ENCODE results near the gene PHF8.

PHF8 gene

DNA sequence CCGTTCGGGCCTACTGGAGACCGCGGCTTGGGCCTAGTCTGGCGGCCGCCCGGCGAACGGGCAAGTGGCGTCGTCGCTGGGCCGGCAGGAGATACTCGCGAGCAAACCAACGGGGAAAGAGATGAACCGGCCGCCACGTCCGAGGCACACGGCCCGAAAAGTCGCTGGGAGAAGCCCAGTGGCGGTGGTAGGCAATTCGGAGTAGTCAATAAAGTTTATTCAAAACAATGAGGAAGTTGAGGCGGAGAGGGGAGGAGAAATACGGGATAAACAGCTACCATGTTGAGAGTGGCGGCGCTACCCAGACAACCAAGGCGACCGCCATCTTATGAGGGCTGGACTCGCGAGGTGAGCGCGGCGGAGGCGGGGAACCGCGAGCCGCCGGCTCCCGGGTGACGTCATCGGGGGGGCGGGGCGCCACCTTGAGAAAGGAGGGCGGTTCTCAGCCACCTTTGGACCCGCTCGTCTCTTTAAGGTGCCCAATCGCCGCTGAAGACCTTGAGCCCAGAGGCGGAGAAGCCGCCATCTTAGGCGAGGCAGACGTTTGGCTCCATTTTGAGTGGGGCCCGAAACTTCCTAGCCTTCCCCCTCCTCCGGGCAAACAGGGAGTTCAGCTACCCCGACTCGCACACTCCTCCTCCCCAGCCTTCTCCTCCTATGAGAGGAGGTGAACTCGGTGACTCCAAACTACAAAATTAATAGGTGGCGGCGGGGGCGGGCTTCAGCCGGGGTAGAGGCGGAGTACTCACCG lies at the start of gene PHF8:
Gene PHF8, minus strand, starts transcription at position 348 of the 751 bp plus-strand sequence. CDS start 1,745 bp downstream, outside the sequence.
- DNase-seq = peak; percentile 95

DNA sequence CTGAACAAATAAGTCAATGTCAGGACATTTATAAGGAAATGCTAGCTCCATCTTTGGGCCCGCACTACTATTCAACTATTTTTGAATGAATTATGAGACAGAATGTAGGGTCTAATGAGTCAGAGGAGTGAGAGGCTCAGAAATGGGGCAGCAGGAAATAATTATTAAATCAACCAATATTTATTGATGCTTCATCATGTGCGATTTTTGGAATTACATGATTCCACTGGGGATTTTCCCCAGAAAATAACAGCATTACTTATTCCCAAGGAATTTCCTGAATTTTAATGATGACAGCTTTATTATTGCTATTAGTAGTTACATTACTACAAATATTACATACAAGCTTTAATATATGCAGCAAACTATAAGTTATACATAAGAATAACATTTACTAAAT lies 49.3 kb upstream of the PHF8 start:
- DNase-seq = no peak

DNA sequence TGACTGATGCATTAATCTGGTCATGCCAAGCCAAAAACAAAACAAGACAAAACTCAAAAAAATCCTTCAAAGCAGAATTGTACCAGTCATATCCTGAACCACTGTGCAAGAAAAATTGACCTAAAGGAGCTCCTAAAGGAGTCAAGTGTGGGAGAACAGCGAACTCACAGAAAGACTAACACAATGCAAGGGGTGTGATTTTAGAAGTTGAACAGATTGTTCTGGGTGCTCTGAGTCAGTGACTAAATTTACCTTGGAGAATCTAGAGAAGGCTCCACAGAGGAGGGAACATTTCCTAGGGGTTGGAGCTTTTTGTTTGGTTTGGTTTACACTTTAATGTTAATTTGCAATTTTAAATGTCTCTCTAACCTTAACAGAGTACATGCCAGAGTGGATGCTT lies 48.9 kb upstream of the PHF8 start:
- DNase-seq = no peak

DNA sequence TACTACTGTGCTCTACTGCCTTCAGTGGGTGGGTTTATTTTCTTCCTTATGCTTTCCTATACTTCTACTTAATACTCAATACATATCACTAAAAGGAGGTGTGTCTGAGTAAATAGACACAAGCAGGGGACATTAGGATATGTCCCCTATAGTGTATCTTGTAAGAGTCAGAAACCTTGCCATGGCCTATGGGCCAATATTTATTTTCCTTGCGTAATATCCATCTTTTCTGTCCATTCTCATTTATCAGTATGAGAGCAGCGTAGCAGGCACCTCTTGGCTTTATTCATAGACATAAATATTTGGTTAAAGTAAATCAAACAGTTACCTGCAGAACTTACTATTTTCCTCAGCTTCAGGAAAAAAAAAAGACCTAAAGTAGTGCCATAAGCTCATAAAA lies 46.6 kb upstream of the PHF8 start:
- no peak for DNase-seq

DNA sequence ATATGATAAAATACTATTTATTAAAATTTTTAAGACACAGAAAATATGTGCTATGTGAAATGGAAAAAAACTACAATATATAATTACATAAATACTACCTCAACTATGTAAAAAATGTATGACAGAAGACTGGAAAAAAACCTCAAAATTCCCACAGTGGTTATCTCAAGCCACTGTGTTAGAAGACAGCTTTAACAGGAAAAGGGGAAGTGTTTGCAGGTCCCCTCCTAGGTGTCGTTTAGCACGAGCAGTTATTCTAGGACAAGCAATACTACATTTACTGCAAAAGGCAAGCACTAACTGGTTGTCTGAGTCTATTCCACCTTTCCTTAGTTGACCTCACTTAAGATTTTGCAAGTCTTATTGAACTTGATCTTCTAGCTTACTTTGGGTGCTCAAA lies 44.9 kb upstream of the PHF8 start:
- no peak for DNase-seq

DNA sequence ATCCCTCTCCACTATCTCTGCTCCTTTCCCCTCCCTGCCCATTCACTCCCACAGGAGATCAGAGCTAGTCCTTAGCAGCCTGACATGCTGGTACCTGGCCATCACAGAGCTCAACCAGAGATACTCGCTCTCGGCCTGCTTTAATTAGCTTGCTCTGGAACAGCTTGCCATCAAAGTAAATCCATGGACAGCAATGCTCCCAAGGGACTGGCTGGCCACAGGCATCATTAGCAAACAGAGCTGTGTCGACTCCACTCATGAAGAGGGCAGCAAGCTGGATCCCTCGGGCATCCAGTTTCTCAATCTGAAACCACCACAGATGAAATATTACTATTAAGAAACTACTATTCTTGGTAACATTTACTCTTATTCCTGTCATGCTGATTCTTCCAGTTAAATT lies 43.4 kb upstream of the PHF8 start:
- DNase-seq = no peak

DNA sequence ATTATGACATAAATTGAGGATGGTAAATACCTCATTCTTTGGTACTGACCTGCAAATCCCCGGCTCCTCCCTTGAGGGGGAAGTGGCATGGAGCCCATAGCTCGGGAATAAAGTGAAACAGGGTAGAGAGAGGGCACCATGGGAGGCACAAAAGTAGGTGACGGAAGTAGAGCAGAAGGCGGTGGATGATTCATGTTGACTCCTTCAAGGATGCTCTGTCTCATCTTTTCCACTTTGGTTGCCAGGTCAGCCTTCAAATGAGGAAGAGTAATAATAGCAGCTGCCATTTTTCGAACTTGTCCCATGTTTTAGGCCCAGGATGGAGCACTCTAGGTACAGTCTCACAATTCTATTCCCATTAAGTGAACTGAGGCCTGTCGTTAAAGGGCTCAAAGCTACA lies 41.4 kb upstream of the PHF8 start:
- no peak for DNase-seq

DNA sequence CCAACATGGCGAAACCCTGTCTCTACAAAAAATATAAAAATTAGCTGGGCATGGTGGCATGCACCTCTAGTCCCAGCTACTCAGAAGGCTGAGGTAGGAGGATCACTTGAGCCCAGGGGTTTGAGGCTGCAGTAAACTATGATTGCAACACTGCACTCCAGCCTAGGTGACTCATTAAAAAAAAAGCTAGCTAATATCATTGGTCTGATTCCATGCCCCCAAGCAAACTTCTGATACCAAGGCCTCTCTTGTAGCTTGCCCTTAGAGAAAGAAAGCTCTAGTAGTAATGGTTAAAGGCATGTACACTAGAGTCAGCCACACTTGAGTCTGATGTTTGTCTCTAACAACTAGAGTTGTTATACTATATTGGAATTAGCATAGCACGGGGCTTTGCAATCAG lies 32.6 kb upstream of the PHF8 start:
- DNase-seq = no peak

DNA sequence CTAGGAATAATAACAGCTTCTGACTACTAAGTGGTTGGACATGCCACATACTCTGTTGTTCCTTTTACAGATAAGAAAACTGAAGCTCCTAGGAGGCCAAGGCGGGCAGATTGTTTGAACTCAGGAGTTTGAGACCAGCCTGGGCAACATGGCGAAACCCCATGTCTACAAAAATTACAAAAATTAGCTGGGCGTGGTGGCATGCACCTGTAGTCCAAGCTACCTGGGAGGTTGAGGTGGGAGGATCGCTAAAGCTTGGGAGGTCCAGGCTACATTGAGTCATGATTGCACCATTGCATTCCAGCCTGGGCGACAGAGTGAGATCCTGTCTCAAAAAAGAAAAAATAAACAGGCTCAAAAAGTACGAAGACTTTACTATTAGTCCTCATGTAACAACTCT lies 30.6 kb upstream of the PHF8 start:
- no peak for DNase-seq

DNA sequence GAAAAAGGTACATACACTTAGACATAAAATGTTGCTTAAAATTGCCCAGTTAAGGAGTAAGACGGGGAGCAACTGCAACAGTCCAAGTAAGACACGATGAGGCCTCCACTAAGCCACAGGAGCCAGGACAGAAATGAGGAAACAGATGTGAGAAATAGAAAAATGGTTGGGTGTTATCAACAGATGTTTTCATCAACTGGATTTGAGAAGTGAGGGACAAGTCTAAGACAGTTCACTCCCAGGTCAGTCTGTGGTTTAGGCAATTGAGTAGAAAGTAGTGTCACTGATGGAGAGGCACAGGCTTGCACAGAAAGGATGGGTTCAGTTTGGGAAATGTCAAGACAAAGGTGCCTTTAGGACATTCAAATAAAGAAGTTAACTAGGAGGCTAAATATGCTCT lies 23.5 kb upstream of the PHF8 start:
- no peak for DNase-seq

DNA sequence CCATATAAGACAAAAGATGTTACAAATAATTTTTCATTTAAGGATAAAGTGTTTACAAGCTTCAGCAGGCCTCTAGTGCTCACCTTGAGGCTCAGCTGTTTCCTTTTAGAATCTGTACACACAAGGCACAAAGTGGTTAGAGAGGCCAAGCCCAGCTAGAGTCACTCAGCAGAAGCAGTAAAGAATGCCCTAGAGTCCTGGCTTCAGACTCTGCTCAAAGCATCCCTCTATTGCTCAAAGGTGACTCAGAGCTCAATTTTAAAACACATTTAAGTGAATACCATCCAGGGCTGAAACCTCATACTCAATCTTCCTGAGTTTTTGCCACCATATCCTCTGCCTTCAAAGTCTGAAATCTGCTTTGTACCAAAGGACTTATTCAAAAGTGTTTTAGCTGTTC lies 22.6 kb upstream of the PHF8 start:
- no peak for DNase-seq

DNA sequence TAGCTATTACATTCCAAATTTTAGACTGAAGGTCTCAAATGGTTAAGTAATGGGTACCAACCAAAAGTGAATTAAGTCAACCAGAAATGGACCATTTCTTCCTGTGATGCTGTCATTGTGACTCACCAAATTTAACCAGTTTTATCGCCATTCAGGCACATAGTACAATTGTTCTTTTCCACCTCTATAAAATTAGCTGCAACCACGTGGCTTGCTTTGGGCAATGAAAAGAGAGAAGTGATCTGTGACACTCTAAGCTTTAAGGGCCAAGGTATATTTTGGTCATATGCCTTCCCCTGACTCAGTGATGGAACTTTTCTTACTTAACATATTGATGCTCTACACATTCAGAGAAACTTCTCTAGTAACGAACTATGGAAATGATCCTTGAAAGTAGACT lies 20.3 kb upstream of the PHF8 start:
- no peak for DNase-seq

DNA sequence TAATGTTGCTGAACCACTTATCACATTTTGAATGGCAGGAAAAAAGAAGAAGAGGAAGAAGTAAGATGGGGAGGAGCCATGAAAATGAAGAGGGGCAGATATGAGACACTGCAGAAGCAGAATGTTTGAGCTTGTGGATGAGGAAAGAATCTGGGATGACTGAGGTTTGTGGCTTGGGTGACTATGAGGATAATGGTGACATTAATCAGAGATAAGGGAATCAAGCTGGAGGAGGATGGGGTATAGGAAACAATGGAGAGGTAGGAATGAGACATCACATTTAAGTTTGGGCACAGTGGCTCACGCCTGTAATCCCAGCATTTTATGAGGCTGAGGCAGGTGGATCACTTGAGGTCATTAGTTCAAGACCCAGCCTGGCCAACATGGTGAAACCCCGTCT lies 19.1 kb upstream of the PHF8 start:
- DNase-seq = no peak

DNA sequence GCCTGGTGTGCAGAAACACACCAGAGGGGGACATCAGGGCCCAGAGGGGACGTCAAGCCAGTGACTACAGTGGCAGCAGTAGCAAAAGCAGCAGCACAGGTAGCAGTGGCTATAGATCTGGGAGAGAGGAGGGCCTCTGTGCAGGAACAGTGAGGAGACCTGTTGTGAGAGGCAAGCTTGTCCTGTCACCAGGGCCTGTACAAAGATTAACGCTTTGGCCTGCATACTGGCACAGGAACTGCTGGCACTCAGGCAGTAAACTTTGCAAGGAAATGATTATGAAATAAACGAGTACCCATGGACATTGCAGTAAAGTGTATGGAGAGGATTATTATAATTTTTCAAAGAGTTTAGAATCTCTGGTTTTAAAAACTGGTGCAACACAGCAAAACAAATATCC lies 5.5 kb upstream of the PHF8 start:
- no peak for DNase-seq

DNA sequence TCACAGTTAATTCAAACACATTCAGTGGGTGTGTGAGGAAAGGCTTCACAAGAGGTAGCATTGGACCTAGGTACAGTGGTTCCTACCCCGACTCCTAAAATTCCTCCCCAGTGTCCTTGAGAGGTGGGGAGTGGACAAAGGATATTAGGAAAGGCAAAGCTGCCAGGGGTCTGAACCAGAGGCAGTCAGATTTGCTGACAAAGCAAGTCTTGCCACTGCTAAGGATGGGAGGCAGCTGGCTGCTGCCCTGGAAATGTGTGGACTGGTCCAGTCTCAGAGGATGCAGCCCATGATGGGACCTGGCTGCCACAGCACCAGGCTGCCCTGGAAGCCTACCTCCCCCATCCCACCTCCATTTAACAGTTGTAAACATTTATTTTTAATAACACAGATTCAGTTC lies 4.1 kb upstream of the PHF8 start:
- no peak for DNase-seq

DNA sequence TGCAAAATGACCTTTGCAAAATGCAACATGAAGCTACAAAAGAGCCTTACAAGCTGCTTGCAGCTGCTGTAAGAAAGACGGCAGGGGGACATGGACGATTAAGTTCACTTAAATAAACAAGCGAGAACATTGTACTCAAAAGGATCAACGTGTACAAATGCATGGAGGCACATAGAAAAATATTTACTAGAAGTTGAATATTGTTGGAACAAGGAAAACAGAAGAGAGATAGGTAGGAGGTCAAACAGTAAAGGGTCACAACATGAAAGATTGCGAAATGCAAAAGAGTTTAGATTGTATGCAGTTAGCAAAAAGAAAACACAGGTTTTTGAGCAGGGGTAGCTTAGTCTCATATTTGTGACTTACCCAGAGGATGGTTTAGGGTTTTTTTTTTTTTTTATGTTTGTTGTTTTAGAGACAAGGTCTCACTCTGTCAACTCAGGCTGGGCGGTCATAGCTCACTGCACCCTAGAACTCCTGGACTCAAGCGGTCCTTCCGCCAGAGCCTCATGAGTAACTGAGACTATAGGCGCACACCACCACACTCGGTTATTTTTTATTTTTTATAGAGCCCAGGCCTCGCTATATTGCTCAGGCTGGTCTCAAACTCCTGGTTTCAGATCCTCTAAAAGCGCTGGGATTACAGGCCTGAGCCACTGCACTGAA lies 1.4 kb upstream of the PHF8 start:
- DNase-seq = no peak

DNA sequence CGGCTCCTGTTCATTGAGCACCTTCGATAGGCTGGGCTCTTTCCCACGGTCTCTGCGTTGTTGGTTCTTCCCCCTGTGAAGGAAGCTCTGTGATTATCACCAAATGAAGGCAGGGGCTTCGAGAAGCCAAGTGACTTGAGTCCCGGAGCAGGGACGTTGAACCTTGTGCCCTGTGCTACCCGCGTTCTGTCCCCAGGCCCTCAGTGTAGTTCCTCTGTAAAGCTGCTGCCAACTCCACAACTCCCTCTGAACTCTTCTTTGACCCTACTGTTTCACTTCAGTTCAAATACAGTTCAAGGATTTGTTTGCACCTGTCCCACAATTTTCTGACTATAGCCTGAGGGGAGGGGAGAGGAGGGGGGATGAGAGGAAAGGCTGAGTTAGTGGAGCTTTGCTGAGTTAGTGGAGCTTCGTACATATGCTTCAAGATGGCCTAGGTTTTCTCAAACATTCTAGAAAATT lies 635 bp upstream of the PHF8 start:
- DNase-seq = no peak

DNA sequence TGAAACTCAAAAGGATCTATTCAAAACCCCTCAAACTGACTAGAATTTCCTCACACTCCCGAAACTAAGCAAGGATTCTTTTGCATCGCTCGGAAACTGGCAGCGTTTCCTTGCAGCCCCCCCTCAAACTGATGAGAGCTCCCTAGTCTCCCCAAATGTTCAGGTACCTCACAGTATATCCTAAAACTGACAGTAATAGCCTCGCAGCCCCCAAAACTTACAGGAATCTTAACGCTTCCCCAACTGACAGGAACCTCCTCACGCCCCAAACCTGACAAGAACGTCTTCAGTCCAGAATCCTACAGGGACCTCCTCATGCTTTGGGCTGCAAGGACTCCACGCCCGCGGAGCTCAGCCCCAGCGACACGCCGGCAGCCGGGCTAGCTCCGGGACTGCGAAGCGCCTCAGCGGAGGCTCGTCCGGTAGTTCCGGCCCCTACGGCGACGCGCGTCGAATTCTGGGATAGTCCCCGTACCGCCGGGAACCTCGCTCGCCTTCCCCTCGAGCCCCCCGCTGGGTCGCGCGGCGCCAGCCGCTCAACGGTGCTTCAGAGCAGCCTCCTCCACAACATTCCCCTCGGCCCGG lies 640 bp downstream of the PHF8 start:
- peak; percentile 44 for DNase-seq

DNA sequence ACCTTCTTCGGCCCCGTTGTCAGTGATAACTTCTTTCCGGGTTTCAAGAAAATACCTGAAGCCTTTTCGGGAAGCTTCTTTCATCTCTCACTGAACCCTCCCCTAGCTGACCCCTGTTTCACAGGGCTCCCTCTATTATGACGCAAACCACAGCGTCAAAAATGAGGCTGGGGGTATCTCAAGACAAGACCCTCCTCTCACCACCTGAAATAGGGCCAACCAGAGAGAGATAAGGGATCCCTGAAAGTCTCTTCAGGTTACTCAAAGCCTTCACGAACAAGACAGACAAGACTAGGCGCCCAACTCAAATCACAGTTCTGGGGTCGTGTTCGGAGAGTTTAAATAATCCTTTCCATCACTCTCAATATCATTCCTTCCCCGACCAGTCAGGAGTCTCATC lies 1.2 kb downstream of the PHF8 start:
- no peak for DNase-seq

DNA sequence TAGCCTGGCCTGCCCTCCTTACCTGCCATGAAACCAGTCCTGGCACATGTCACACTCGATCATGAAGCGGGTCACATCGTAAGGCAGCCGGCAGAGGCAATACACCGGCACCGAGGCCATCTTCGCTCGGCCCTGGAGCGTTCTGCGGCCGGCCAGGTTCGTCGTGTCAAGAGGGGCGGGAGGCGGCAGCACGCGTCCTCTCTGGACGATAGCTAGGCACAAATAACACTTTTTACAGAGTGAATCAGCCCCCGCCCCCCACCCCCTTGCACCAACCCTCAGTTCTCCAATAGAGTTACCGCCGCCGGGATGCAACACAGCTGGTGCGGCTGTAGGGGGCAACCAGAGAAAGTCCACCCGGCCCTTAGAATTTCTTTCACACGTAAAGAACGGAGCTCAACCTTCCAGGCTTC lies 1.7 kb downstream of the PHF8 start:
- DNase-seq = peak; percentile 50

DNA sequence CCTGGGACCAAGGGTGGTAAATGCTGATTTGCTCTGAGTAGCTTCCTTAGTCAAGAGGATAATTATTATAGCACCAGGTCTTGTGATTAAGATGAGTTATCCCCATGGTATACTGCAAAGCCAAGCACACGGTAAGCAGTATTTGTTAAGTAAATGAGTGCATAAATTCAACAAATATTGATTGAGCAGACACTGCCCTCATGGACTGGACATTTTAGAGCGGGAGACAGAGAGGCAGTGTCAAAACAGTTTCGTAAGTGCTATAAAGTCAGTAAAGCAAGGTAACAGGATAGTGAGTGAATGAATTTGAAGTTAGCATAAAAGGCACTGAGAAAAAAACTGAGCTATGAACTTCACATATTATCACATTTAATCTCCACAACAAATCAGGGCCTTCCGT lies 13.9 kb downstream of the PHF8 start:
- DNase-seq = no peak

DNA sequence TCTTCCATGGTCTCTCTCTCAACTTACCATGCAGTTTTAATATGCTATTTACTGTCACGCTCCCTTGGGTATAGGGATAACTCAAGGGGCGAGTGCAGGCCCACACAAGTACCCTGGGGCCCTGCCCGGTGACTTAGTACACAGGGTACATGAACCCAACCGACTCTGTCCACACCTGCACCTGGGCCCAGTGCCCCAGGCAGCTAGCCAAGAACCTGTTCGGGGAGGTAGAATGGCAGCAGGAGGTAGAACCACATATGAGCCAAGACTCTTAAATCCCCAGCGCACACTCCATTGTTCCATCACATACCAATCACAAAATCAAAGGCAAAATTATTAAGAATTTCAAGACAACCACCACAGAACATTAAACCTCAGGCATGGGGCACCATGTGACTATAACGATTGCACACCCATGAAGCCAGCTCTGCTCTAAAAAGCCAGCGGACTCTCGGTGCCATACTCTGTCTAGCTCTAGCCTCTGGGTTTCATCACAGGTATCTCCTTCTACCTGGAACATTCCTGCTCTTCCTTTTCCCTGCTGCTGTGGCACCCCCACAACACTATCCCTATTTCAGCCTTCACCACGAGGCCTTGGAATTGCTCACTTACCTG lies 14.6 kb downstream of the PHF8 start:
- DNase-seq = no peak

DNA sequence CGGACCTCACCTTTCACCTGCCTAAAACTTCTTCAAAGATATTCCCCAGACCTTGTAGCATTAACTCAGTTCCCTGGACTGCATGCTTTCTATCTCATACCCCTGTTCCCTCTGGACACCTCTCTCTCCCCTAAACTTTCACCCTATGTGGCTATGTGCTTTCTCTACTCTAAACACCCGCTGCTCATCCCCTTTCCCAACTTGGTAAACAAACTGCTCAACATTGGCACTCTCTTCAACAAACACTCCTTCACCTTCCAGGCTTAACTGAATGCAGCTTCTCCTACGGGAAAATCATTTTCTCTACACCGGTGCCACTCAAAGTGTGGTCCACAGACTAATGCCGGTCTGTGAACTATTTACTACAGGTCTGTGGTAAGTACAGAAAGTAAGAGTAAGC lies 19.9 kb downstream of the PHF8 start:
- DNase-seq = no peak
